Measurements from ENCODE around the gene TEKT3.

- no peak for TF ChIP-seq CTCF (IDR thresholded peaks at IDR 0.05; ENCODE audit: low read depth, low read length)
- no peak for TF ChIP-seq EZH2phosphoT487 (IDR thresholded peaks at IDR 0.05; ENCODE audit: low read depth)
These were observed 56.9 kb downstream of the TEKT3 start for GRCh38 chr17:15284537-15284936.
